ENCODE results near the gene NPAS4.

DNA sequence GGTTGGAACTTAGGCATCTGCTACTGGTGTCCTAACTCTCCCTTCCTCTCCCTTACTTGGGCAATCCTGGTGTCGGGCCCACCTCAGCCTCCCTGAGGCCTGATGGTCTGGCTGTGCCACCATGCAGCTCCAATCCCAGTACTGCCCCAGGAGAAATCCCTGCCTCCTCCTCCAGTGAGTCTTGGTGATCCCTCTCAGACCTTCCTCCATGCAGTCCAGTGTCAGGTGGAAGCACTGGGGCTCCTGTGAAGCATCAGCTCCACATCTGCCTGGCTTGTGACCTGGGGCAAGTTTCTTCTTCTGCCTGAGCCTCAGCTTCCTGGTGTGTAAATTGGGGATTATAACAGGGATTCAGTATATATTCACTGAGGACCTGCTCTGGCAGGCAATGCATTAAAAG is 44.1 kb downstream of the NPAS4 start:
- no peak for TF ChIP-seq ZFP30 (CRISPR knock-in tag; IDR thresholded peaks at IDR 0.05)
- TF ChIP-seq, protein P1, sequence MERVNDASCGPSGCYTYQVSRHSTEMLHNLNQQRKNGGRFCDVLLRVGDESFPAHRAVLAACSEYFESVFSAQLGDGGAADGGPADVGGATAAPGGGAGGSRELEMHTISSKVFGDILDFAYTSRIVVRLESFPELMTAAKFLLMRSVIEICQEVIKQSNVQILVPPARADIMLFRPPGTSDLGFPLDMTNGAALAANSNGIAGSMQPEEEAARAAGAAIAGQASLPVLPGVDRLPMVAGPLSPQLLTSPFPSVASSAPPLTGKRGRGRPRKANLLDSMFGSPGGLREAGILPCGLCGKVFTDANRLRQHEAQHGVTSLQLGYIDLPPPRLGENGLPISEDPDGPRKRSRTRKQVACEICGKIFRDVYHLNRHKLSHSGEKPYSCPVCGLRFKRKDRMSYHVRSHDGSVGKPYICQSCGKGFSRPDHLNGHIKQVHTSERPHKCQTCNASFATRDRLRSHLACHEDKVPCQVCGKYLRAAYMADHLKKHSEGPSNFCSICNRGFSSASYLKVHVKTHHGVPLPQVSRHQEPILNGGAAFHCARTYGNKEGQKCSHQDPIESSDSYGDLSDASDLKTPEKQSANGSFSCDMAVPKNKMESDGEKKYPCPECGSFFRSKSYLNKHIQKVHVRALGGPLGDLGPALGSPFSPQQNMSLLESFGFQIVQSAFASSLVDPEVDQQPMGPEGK (CRISPR knock-in tag; IDR thresholded peaks at IDR 0.05; ENCODE audit: borderline replicate concordance): no peak
- no peak for TF ChIP-seq BACH2 (CRISPR knock-in tag; IDR thresholded peaks at IDR 0.05; ENCODE audit: borderline replicate concordance)
- no peak for TF ChIP-seq TCF4 (CRISPR knock-in tag; IDR thresholded peaks at IDR 0.05; ENCODE audit: borderline replicate concordance)

All from SK-N-SH treated with all-trans-retinoic acid at 6 μM for 48 hours (cell line).